GM21360 (cell line): Measurements from ENCODE around the gene VMP1.
"Not testable (repeated sequence)": the region's sequence is repeated elsewhere in the genome, so short reads cannot be mapped to it uniquely, and the experiment has no call there.

ENCODE experiments used
- ATAC-seq: cut with Tn5 transposase; IDR thresholded peaks from one replicate; pipeline ENCODE4 v1.9.1; 2021; ENCODE audit warnings: mild to moderate bottlenecking, moderate library complexity; ENCODE audit not compliant: unreplicated experiment

VMP1 gene

GRCh38 chr17:59775786-59776350 is 68.4 kb downstream of the VMP1 start:
- no peak for ATAC-seq

GRCh38 chr17:59776577-59776976 is 69.1 kb downstream of the VMP1 start:
- ATAC-seq = no peak

- no peak for ATAC-seq
Observed at GRCh38 chr17:59777033-59777432, 69.6 kb downstream of the VMP1 start.

GRCh38 chr17:59778996-59779395 is 71.5 kb downstream of the VMP1 start:
- ATAC-seq = no peak

- ATAC-seq = no peak
Observed at GRCh38 chr17:59779521-59779920, 72.1 kb downstream of the VMP1 start.

- not testable (repeated sequence) for ATAC-seq
Observed at GRCh38 chr17:59780548-59780947, 73.1 kb downstream of the VMP1 start.

- no peak for ATAC-seq
Observed at GRCh38 chr17:59783221-59784047, 76.0 kb downstream of the VMP1 start.

- no peak for ATAC-seq
Observed at GRCh38 chr17:59785091-59785799, 77.8 kb downstream of the VMP1 start.

- no peak for ATAC-seq
Observed at GRCh38 chr17:59786213-59786535, 78.7 kb downstream of the VMP1 start.

GRCh38 chr17:59786536-59787319 is 79.3 kb downstream of the VMP1 start:
- peak; percentile 88 for ATAC-seq

GRCh38 chr17:59789849-59790248 is 82.4 kb downstream of the VMP1 start:
- ATAC-seq = not testable (repeated sequence)

- not testable (repeated sequence) for ATAC-seq
Observed at GRCh38 chr17:59790418-59790817, 83.0 kb downstream of the VMP1 start.

- ATAC-seq = no peak
Observed at GRCh38 chr17:59790910-59791309, 83.5 kb downstream of the VMP1 start.

- no peak for ATAC-seq
Observed at GRCh38 chr17:59791603-59792457, 84.4 kb downstream of the VMP1 start.

GRCh38 chr17:59792458-59792823 is 85.0 kb downstream of the VMP1 start:
- not testable (repeated sequence) for ATAC-seq

- ATAC-seq = no peak
Observed at GRCh38 chr17:59793205-59793604, 85.8 kb downstream of the VMP1 start.

GRCh38 chr17:59796138-59796537 is 88.7 kb downstream of the VMP1 start:
- no peak for ATAC-seq

GRCh38 chr17:59796785-59797205 is 89.3 kb downstream of the VMP1 start:
- ATAC-seq = no peak

- ATAC-seq = no peak
Observed at GRCh38 chr17:59798111-59798510, 90.7 kb downstream of the VMP1 start.

GRCh38 chr17:59800530-59800942 is 93.1 kb downstream of the VMP1 start:
- no peak for ATAC-seq
